Caki2 (cell line): ENCODE results near the gene DCAF7. TPM values are rescaled to one million over a fixed set of nuclear protein-coding genes. Genes with fewer than 3 reads are reported as not detected.

Source experiments
- DNase-seq: peaks from one replicate; pipeline ENCODE4 v3.0.0-alpha.2; 2015; ENCODE audit warnings: low read depth
- in situ Hi-C: cut with HindIII; loops from 2 replicates; pipeline ENCODE4 v1.10.0; 2016; ENCODE audit warnings: low sequenced_read_pairs, low pct_unique_long_range_greater_than_20kb, mixed read lengths
- total RNA-seq: library from RNA; depleted of rRNA; stranded (reverse); fragments of >200 nt; shearing (Covaris generic); gene quantifications from 2 replicates; pipeline ENCODE4 v1.2.3, GENCODE V29; 2014; ENCODE audit warnings: low replicate concordance; rRNA removed

The DCAF7 gene
- total RNA-seq = 9.8 and 14.8 TPM in 2 replicates

GRCh38 chr17:63549946-63550816 lies at the start of gene DCAF7:
Gene DCAF7 (plus strand): TSS chr17:63550477. CDS start chr17:63550678, 201 bp downstream.
- in situ Hi-C loops = no loop called here
- DNase-seq = peak; percentile 99

- in situ Hi-C loops = no loop called here
- DNase-seq = no peak
Observed at GRCh38 chr17:63500543-63501390, 49.5 kb upstream of the DCAF7 start.

GRCh38 chr17:63503341-63503705 lies 47.0 kb upstream of the DCAF7 start:
- DNase-seq = no peak
- in situ Hi-C loops = no loop called here

GRCh38 chr17:63504261-63504660 lies 46.0 kb upstream of the DCAF7 start:
- DNase-seq = no peak
- in situ Hi-C loops = no loop called here

GRCh38 chr17:63505341-63505740 lies 44.9 kb upstream of the DCAF7 start:
- DNase-seq = no peak
- in situ Hi-C loops = no loop called here

- DNase-seq = no peak
- in situ Hi-C loops = no loop called here
Observed at GRCh38 chr17:63506627-63507026, 43.6 kb upstream of the DCAF7 start.

- no peak for DNase-seq
- in situ Hi-C loops = no loop called here
Observed at GRCh38 chr17:63511331-63511730, 38.9 kb upstream of the DCAF7 start.

GRCh38 chr17:63512388-63512787 lies 37.9 kb upstream of the DCAF7 start:
- in situ Hi-C loops = no loop called here
- no peak for DNase-seq

GRCh38 chr17:63512896-63513644 lies 37.2 kb upstream of the DCAF7 start:
- DNase-seq = no peak
- in situ Hi-C loops = no loop called here

GRCh38 chr17:63514477-63514876 lies 35.8 kb upstream of the DCAF7 start:
- no peak for DNase-seq
- in situ Hi-C loops = no loop called here

GRCh38 chr17:63514974-63515373 lies 35.3 kb upstream of the DCAF7 start:
- DNase-seq = no peak
- in situ Hi-C loops = no loop called here

GRCh38 chr17:63515426-63515825 lies 34.9 kb upstream of the DCAF7 start:
- in situ Hi-C loops = no loop called here
- DNase-seq = no peak

- peak; percentile 71 for DNase-seq
- in situ Hi-C loops = no loop called here
Observed at GRCh38 chr17:63516910-63517824, 33.1 kb upstream of the DCAF7 start.

- no peak for DNase-seq
- in situ Hi-C loops = no loop called here
Observed at GRCh38 chr17:63517825-63518534, 32.3 kb upstream of the DCAF7 start.

GRCh38 chr17:63519116-63519881 lies 31.0 kb upstream of the DCAF7 start:
- in situ Hi-C loops = no loop called here
- DNase-seq = no peak
